GM12865 (cell line): ENCODE results near the gene SULT1C4.
"Not testable (repeated sequence)": the region's sequence is repeated elsewhere in the genome, so short reads cannot be mapped to it uniquely, and the experiment has no call there.

Experiments used
- DNase-seq: peaks from one replicate; pipeline ENCODE4 v3.0.0; 2010; ENCODE audit warnings: low read depth
- H3K4me3 ChIP-seq: 2 replicates; pipeline ENCODE4 v1.5.1; 2011; ENCODE audit warnings: mild to moderate bottlenecking, low read depth, low read length, control low read depth
- TF ChIP-seq, protein P1 (sequence below): IDR thresholded peaks from 2 replicates; pipeline ENCODE4 v1.5.1; 2011; ENCODE audit warnings: low read length, control low read depth, low read depth, inconsistent platforms; ENCODE audit not compliant: insufficient read depth; ENCODE audit errors: missing control alignments

The SULT1C4 gene

DNA sequence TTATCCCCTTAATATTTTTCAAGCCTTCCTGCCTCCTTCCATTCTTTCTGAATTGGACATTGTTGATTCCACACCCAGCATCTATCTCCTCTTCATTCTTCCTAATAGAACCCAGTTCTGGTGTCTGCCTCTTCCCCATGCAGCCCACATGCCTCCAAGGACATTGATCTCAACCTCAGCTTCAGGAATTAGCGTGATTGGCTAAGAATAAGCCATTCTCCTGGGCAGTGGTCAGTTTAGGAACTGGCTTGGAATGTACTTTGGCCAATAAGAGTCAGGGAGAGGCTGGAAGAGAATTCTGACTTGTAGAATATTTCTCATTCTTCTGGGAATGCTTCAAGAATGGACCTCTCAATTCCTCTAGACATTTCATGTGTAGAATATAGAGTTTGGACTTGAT, 45.3 kb downstream of the SULT1C4 start:
- H3K4me3 ChIP-seq: no peak overlapping the region
- no peak for DNase-seq
- TF ChIP-seq, protein P1, sequence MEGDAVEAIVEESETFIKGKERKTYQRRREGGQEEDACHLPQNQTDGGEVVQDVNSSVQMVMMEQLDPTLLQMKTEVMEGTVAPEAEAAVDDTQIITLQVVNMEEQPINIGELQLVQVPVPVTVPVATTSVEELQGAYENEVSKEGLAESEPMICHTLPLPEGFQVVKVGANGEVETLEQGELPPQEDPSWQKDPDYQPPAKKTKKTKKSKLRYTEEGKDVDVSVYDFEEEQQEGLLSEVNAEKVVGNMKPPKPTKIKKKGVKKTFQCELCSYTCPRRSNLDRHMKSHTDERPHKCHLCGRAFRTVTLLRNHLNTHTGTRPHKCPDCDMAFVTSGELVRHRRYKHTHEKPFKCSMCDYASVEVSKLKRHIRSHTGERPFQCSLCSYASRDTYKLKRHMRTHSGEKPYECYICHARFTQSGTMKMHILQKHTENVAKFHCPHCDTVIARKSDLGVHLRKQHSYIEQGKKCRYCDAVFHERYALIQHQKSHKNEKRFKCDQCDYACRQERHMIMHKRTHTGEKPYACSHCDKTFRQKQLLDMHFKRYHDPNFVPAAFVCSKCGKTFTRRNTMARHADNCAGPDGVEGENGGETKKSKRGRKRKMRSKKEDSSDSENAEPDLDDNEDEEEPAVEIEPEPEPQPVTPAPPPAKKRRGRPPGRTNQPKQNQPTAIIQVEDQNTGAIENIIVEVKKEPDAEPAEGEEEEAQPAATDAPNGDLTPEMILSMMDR: no peak

DNA sequence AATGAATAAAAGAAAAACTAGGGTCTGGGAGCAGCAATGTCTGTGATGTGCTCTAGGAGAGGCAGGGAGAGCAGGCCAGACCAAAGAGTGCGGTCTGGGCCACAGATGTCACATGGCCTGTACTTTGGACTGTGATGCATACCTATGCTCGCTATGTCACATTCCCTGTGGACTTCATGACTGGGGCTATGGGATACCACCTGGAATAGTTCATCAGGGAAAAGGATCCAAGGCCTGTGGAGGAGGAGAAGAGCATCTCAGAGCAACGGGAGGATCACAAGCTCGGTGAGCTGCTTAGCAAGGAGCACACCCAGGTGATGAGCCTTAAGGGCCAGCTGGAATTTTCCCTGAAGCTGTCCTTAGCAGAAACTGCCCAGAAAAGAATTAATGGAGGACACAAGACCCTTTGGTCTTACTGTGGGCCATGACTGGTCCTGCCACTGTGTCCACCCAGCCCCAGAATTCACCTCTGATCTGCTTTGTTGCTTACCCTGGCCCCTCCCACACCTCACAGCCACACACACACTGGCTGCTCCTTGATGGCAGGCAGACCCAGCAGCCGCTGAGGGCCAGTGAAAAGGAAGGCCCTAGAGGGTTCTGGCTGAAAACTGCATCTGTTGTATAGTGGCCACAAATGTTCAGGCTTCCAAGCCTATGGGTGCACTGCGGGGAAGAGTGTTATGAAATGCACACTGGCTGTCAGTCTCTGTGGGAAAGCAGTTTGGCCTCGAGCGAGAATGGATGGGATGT, 45.9 kb downstream of the SULT1C4 start:
- H3K4me3 ChIP-seq: no peak overlapping the region
- no peak for DNase-seq
- TF ChIP-seq, protein P1: no peak

GRCh38 chr2:108428286-108429009, 50.7 kb downstream of the SULT1C4 start:
- no peak overlapping the region for H3K4me3 ChIP-seq
- TF ChIP-seq, protein P1: no peak
- no peak for DNase-seq

DNA sequence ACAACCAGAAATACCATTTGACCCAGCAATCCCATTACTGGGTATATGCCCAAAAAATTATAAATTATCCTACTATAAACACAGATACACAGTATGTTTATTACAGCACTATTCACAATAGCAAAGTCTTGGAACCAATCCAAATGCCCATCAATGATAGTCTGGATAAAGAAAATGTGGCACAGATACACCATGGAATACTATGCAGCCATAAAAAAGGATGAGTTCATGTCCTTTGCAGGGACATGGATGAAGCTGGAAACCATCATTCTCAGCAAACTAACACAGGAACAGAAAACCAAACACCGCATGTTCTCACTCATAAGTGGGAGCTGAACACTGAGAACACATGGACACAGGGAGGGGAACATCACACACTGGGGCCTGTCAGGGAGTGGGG, 57.8 kb downstream of the SULT1C4 start:
- not testable (repeated sequence) for DNase-seq, H3K4me3 ChIP-seq

- no peak for DNase-seq
- TF ChIP-seq, protein P1: no peak
- no peak overlapping the region for H3K4me3 ChIP-seq
These were observed 59.2 kb downstream of the SULT1C4 start for GRCh38 chr2:108436976-108437375.
